ENCODE results near the gene OTUB2. TPM values are rescaled to one million over a fixed set of nuclear protein-coding genes. Genes with fewer than 3 reads are reported as not detected.

Gene OTUB2
- total RNA-seq, 1 experiment from 2014 or later, result 1.1 TPM

GRCh38 chr14:94044476-94045091 lies 18.4 kb downstream of the OTUB2 start:
- Histone ChIP-seq H3K27me3 (replicated peaks; ENCODE audit: insufficient read depth, low read depth, low read length, poor library complexity) (no peaks in the 10 kb centered on the region), H3K27ac (ENCODE audit: low read depth, low read length, poor library complexity, severe bottlenecking) (no peak overlapping the region), H3K4me1 (ENCODE audit: insufficient read depth, low read length, poor library complexity, severe bottlenecking) (peaks cover 17% of the 10 kb centered on the region), H3K36me3 (ENCODE audit: insufficient read depth, low read length, poor library complexity, severe bottlenecking) (peaks cover 18% of the 10 kb centered on the region), H3K9me3 (ENCODE audit: low read depth, low read length, poor library complexity, severe bottlenecking) (no peaks in the 10 kb centered on the region), H3K4me3 (ENCODE audit: low read depth, low read length, poor library complexity, severe bottlenecking) (no peak overlapping the region)
- DNase-seq (ENCODE audit: low spot score), result no peak
- ChIA-PET CTCF (no interaction called here), POLR2A (ENCODE audit: low non-redundant PET) (interaction anchor here (0.6 kb wide), 1 partner anchor 136 kb away, joined by 6 read pairs; no protein-coding TSS in a partner anchor)
- no peak for TF ChIP-seq CTCF (conservative IDR thresholded peaks at IDR 0.05; ENCODE audit: low read depth, low read length)
- no peak for TF ChIP-seq EZH2 (IDR thresholded peaks at IDR 0.05; ENCODE audit: borderline replicate concordance, low read depth, low read length, poor library complexity, severe bottlenecking)
- intact Hi-C loops (cut with micrococcal nuclease; ENCODE audit: unreplicated experiment), result no loop called here
- no TSS peak for BruUV-seq (replicated peaks)

- H3K36me3 ChIP-seq (ENCODE audit: insufficient read depth, low read length, poor library complexity, severe bottlenecking), result peaks cover 23% of the 10 kb centered on the region
- no TSS peak for BruUV-seq (replicated peaks)
- intact Hi-C loops (cut with micrococcal nuclease; ENCODE audit: unreplicated experiment), result no loop called here
- no peak for DNase-seq (ENCODE audit: low spot score)
- TF ChIP-seq CTCF (conservative IDR thresholded peaks at IDR 0.05; ENCODE audit: low read depth, low read length), result no peak
- no peak for TF ChIP-seq EZH2 (IDR thresholded peaks at IDR 0.05; ENCODE audit: borderline replicate concordance, low read depth, low read length, poor library complexity, severe bottlenecking)
- no peak overlapping the region for H3K27ac ChIP-seq (ENCODE audit: low read depth, low read length, poor library complexity, severe bottlenecking)
- ChIA-PET CTCF (no interaction called here), POLR2A (ENCODE audit: low non-redundant PET) (interaction anchor here (0.6 kb wide), 1 partner anchor 135 kb away, joined by 6 read pairs; no protein-coding TSS in a partner anchor)
- H3K27me3 ChIP-seq (replicated peaks; ENCODE audit: insufficient read depth, low read depth, low read length, poor library complexity), result no peaks in the 10 kb centered on the region
- no peaks in the 10 kb centered on the region for H3K9me3 ChIP-seq (ENCODE audit: low read depth, low read length, poor library complexity, severe bottlenecking)
- H3K4me3 ChIP-seq (ENCODE audit: low read depth, low read length, poor library complexity, severe bottlenecking), result no peak overlapping the region
- peaks cover 18% of the 10 kb centered on the region for H3K4me1 ChIP-seq (ENCODE audit: insufficient read depth, low read length, poor library complexity, severe bottlenecking)
Measured at GRCh38 chr14:94045101-94045500, 19.0 kb downstream of the OTUB2 start.

- TF ChIP-seq EZH2 (IDR thresholded peaks at IDR 0.05; ENCODE audit: borderline replicate concordance, low read depth, low read length, poor library complexity, severe bottlenecking) (no peak), CTCF (conservative IDR thresholded peaks at IDR 0.05; ENCODE audit: low read depth, low read length) (no peak)
- ChIA-PET CTCF (no interaction called here), POLR2A (ENCODE audit: low non-redundant PET) (no interaction called here)
- BruUV-seq (replicated peaks), result no TSS peak
- intact Hi-C loops (cut with micrococcal nuclease; ENCODE audit: unreplicated experiment), result no loop called here
- Histone ChIP-seq H3K9me3 (ENCODE audit: low read depth, low read length, poor library complexity, severe bottlenecking) (no peaks in the 10 kb centered on the region), H3K36me3 (ENCODE audit: insufficient read depth, low read length, poor library complexity, severe bottlenecking) (peaks cover 30% of the 10 kb centered on the region), H3K27ac (ENCODE audit: low read depth, low read length, poor library complexity, severe bottlenecking) (no peak overlapping the region), H3K27me3 (replicated peaks; ENCODE audit: insufficient read depth, low read depth, low read length, poor library complexity) (no peaks in the 10 kb centered on the region), H3K4me1 (ENCODE audit: insufficient read depth, low read length, poor library complexity, severe bottlenecking) (peaks cover 18% of the 10 kb centered on the region), H3K4me3 (ENCODE audit: low read depth, low read length, poor library complexity, severe bottlenecking) (no peak overlapping the region)
- no peak for DNase-seq (ENCODE audit: low spot score)
Measured at GRCh38 chr14:94045563-94046345, 19.6 kb downstream of the OTUB2 start.

Measured in A673 (cell line).